Left renal pelvis (tissue), 4 donors: Measurements from ENCODE around the gene ST8SIA5. TPM values are rescaled to one million over a fixed set of nuclear protein-coding genes. Genes with fewer than 3 reads are reported as not detected.

Experiments used
- DNase-seq, 4 donors: peaks; one replicate each; pipeline ENCODE4 v3.0.0-alpha.2; 2013; ENCODE audit warnings: low read depth in 4 of 4, low spot score in 3 of 4
- polyA plus RNA-seq, 4 donors: library from polyadenylated mRNA; unstranded; fragments of 120-200 nt; gene quantifications; one replicate each; pipeline ENCODE4 v1.2.1, GENCODE V29; 2013; ENCODE audit not compliant: insufficient read length in 4 of 4

Gene ST8SIA5
- polyA plus RNA-seq, 4 donors, result 0.50 to 1.2 (median 0.96) TPM

- DNase-seq, result no peak
Observed at GRCh38 chr18:46715062-46715461, 41.8 kb downstream of the ST8SIA5 start.

- peak in 1 of 4 donors; percentile 14 for DNase-seq
Observed at GRCh38 chr18:46712406-46712805, 44.4 kb downstream of the ST8SIA5 start.

- DNase-seq, result peak in 3 of 4 donors; percentile 12 to 22 (median 15)
Observed at GRCh38 chr18:46711444-46711863, 45.4 kb downstream of the ST8SIA5 start.

- DNase-seq, result no peak
Observed at GRCh38 chr18:46706968-46707367, 49.9 kb downstream of the ST8SIA5 start.

- no peak for DNase-seq
Observed at GRCh38 chr18:46705521-46705920, 51.3 kb downstream of the ST8SIA5 start.

- DNase-seq, result no peak
Observed at GRCh38 chr18:46704816-46705215, 52.0 kb downstream of the ST8SIA5 start.

GRCh38 chr18:46704189-46704588 lies 52.7 kb downstream of the ST8SIA5 start:
- DNase-seq, result no peak

- DNase-seq, result no peak
Observed at GRCh38 chr18:46702471-46702870, 54.4 kb downstream of the ST8SIA5 start.

GRCh38 chr18:46700066-46700824 lies 56.6 kb downstream of the ST8SIA5 start:
- DNase-seq, result no peak

GRCh38 chr18:46696702-46697101 lies 60.2 kb downstream of the ST8SIA5 start:
- DNase-seq, result no peak

- no peak for DNase-seq
Observed at GRCh38 chr18:46696268-46696667, 60.6 kb downstream of the ST8SIA5 start.

- DNase-seq, result no peak
Observed at GRCh38 chr18:46693996-46694395, 62.9 kb downstream of the ST8SIA5 start.

- no peak for DNase-seq
Observed at GRCh38 chr18:46688853-46689525, 67.9 kb downstream of the ST8SIA5 start.

GRCh38 chr18:46686186-46686585 lies 70.7 kb downstream of the ST8SIA5 start:
- DNase-seq, result no peak

GRCh38 chr18:46683252-46683651 lies 73.6 kb downstream of the ST8SIA5 start:
- no peak for DNase-seq

- no peak for DNase-seq
Observed at GRCh38 chr18:46680784-46681695, 75.8 kb downstream of the ST8SIA5 start.

GRCh38 chr18:46679846-46680598 lies 76.8 kb downstream of the ST8SIA5 start:
- no peak for DNase-seq

GRCh38 chr18:46678785-46679399 lies 78.0 kb downstream of the ST8SIA5 start:
- DNase-seq, result no peak

- DNase-seq, result no peak
Observed at GRCh38 chr18:46678041-46678440, 78.8 kb downstream of the ST8SIA5 start.

GRCh38 chr18:46677611-46678010 lies 79.2 kb downstream of the ST8SIA5 start:
- DNase-seq, result no peak
